ENCODE results near the gene OR8B8. TPM values are rescaled to one million over a fixed set of nuclear protein-coding genes. Genes with fewer than 3 reads are reported as not detected.
"Not testable (repeated sequence)": the region's sequence is repeated elsewhere in the genome, so short reads cannot be mapped to it uniquely, and the experiment has no call there.

Gene OR8B8
- total RNA-seq, 4 donors from 2014 or later: not detected

GRCh38 chr11:124463324-124463723, 17.8 kb upstream of the OR8B8 start:
- Histone ChIP-seq H3K36me3 (no peaks in the 10 kb centered on the region), H3K27me3 (no peaks in the 10 kb centered on the region), H3K4me3 (no peak overlapping the region), H3K27ac (no peak overlapping the region), H3K9me3 (no peaks in the 10 kb centered on the region), H3K4me1 (no peaks in the 10 kb centered on the region)
- WGBS, 2 donors: 57 to 69% methylated on average over 3 of the region's 3 CpGs
- intact Hi-C loops (cut with DNase I): no loop called here
- DNase-seq: no peak
- no peak for TF ChIP-seq CTCF (IDR thresholded peaks at IDR 0.05)
- TF ChIP-seq POLR2A (IDR thresholded peaks at IDR 0.05): no peak

GRCh38 chr11:124460459-124460858, 15.0 kb upstream of the OR8B8 start:
- intact Hi-C loops (cut with DNase I): no loop called here
- H3K4me3 ChIP-seq: no peak overlapping the region
- TF ChIP-seq CTCF (IDR thresholded peaks at IDR 0.05) (no peak), POLR2A (IDR thresholded peaks at IDR 0.05) (no peak)
- WGBS, 2 donors: 41 to 64% methylated on average over 1 of the region's 1 CpG
- H3K4me1 ChIP-seq: no peaks in the 10 kb centered on the region
- DNase-seq: no peak
- H3K9me3 ChIP-seq: no peaks in the 10 kb centered on the region
- H3K27me3 ChIP-seq: no peaks in the 10 kb centered on the region
- no peak overlapping the region for H3K27ac ChIP-seq
- no peaks in the 10 kb centered on the region for H3K36me3 ChIP-seq

GRCh38 chr11:124459379-124459778, 13.9 kb upstream of the OR8B8 start:
- H3K4me3 ChIP-seq; intact Hi-C loops (cut with DNase I); H3K27ac ChIP-seq; DNase-seq; H3K9me3 ChIP-seq; H3K4me1 ChIP-seq; H3K27me3 ChIP-seq; H3K36me3 ChIP-seq: not testable (repeated sequence)
- WGBS, 2 donors: 79 to 87% methylated on average over 7 of the region's 7 CpGs

GRCh38 chr11:124454552-124454951, 9.1 kb upstream of the OR8B8 start:
- no peak for DNase-seq
- Histone ChIP-seq H3K27me3 (no peaks in the 10 kb centered on the region), H3K9me3 (no peaks in the 10 kb centered on the region), H3K4me1 (no peaks in the 10 kb centered on the region), H3K36me3 (no peaks in the 10 kb centered on the region), H3K27ac (no peak overlapping the region), H3K4me3 (no peak overlapping the region)
- intact Hi-C loops (cut with DNase I): no loop called here
- TF ChIP-seq CTCF (IDR thresholded peaks at IDR 0.05): no peak
- TF ChIP-seq POLR2A (IDR thresholded peaks at IDR 0.05): no peak
- WGBS, 2 donors: 60 to 68% methylated on average over 2 of the region's 2 CpGs

GRCh38 chr11:124446916-124447315, 1.4 kb upstream of the OR8B8 start:
- no peak for DNase-seq
- Histone ChIP-seq H3K4me3 (no peak overlapping the region), H3K4me1 (no peaks in the 10 kb centered on the region), H3K27ac (no peak overlapping the region), H3K36me3 (no peaks in the 10 kb centered on the region), H3K9me3 (no peaks in the 10 kb centered on the region), H3K27me3 (no peaks in the 10 kb centered on the region)
- 59 to 61% methylated on average over 1 of the region's 1 CpG for WGBS, 2 donors
- intact Hi-C loops (cut with DNase I): no loop called here
- TF ChIP-seq POLR2A (IDR thresholded peaks at IDR 0.05): no peak
- no peak for TF ChIP-seq CTCF (IDR thresholded peaks at IDR 0.05)

GRCh38 chr11:124442847-124443246, 2.6 kb downstream of the OR8B8 start:
- no peak for DNase-seq
- 49 to 57% methylated on average over 1 to 2 of the region's 2 CpGs for WGBS, 2 donors
- intact Hi-C loops (cut with DNase I): no loop called here
- Histone ChIP-seq H3K4me1 (no peaks in the 10 kb centered on the region), H3K36me3 (no peaks in the 10 kb centered on the region), H3K9me3 (no peaks in the 10 kb centered on the region), H3K27me3 (no peaks in the 10 kb centered on the region), H3K27ac (no peak overlapping the region), H3K4me3 (no peak overlapping the region)
- TF ChIP-seq CTCF (IDR thresholded peaks at IDR 0.05) (no peak), POLR2A (IDR thresholded peaks at IDR 0.05) (no peak)

Data from esophagus squamous epithelium (tissue), 5 donors.